ENCODE measurements around the gene PCDHGA1.

The PCDHGA1 gene

DNA sequence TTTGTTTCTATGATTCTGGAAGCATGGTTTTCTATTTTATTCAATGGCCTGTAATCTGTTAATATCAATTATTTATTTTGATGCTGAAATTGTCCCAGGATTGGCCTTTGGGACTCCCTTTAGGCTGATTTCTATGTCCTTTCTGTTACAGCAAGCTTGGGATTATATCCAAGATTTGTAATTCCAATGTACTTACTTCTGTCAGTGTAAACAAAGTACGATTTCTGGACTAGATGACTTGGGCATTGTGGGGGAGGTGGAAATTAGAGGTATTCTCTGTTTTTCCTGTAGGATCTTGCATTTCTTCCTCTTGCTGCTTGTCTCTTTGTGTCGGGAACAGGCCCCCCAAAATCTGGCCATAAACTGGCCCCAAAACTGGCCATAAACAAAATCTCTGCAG, 103.7 kb downstream of the PCDHGA1 start:
- Histone ChIP-seq H4K20me1 (ENCODE audit: insufficient read depth) (no peaks in the 10 kb centered on the region), H3K27me3 (ENCODE audit: insufficient read depth, low read depth) (no peaks in the 10 kb centered on the region), H3K4me2 (no peak overlapping the region), H2AFZ (ENCODE audit: low read depth) (no peak overlapping the region), H3K36me3 (ENCODE audit: insufficient read depth) (no peaks in the 10 kb centered on the region), H3K9ac (no peak overlapping the region), H3K4me1 (ENCODE audit: low read depth, poor library complexity, severe bottlenecking) (no peaks in the 10 kb centered on the region), H3K4me3 (IDR thresholded peaks at IDR 0.05; ENCODE audit: insufficient read depth, low read depth, low read length) (no peak overlapping the region), H3K79me2 (ENCODE audit: insufficient read depth, low read depth) (no peaks in the 10 kb centered on the region), H3K27ac (no peak overlapping the region)
- TF ChIP-seq, protein P1, sequence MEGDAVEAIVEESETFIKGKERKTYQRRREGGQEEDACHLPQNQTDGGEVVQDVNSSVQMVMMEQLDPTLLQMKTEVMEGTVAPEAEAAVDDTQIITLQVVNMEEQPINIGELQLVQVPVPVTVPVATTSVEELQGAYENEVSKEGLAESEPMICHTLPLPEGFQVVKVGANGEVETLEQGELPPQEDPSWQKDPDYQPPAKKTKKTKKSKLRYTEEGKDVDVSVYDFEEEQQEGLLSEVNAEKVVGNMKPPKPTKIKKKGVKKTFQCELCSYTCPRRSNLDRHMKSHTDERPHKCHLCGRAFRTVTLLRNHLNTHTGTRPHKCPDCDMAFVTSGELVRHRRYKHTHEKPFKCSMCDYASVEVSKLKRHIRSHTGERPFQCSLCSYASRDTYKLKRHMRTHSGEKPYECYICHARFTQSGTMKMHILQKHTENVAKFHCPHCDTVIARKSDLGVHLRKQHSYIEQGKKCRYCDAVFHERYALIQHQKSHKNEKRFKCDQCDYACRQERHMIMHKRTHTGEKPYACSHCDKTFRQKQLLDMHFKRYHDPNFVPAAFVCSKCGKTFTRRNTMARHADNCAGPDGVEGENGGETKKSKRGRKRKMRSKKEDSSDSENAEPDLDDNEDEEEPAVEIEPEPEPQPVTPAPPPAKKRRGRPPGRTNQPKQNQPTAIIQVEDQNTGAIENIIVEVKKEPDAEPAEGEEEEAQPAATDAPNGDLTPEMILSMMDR (conservative IDR thresholded peaks at IDR 0.05; ENCODE audit: low read depth, low read length) = no peak

DNA sequence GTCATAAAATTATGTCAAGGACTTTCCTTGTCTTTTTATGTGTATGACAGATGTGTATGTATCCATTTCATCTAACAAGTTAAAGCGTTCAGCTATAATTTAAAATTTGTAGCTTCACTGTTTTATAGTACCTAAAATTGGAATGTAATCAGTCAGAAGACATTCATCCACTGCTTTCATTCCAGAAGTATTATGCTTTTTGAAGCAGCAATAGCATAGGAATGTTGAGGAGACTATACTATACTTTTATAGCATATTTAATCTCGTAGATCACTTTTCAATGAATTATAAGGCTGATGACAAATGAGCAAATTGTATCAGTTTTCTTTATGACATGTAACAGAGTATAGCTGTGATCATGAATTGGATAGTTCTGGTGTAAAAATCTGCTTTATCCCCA, 106.9 kb downstream of the PCDHGA1 start:
- TF ChIP-seq, protein P1 (conservative IDR thresholded peaks at IDR 0.05; ENCODE audit: low read depth, low read length) = no peak
- Histone ChIP-seq H4K20me1 (ENCODE audit: insufficient read depth) (no peaks in the 10 kb centered on the region), H3K4me1 (ENCODE audit: low read depth, poor library complexity, severe bottlenecking) (no peaks in the 10 kb centered on the region), H3K4me2 (no peak overlapping the region), H3K27ac (no peak overlapping the region), H3K27me3 (ENCODE audit: insufficient read depth, low read depth) (no peaks in the 10 kb centered on the region), H3K36me3 (ENCODE audit: insufficient read depth) (no peaks in the 10 kb centered on the region), H3K4me3 (IDR thresholded peaks at IDR 0.05; ENCODE audit: insufficient read depth, low read depth, low read length) (no peak overlapping the region), H3K9ac (no peak overlapping the region), H2AFZ (ENCODE audit: low read depth) (no peak overlapping the region), H3K79me2 (ENCODE audit: insufficient read depth, low read depth) (no peaks in the 10 kb centered on the region)

DNA sequence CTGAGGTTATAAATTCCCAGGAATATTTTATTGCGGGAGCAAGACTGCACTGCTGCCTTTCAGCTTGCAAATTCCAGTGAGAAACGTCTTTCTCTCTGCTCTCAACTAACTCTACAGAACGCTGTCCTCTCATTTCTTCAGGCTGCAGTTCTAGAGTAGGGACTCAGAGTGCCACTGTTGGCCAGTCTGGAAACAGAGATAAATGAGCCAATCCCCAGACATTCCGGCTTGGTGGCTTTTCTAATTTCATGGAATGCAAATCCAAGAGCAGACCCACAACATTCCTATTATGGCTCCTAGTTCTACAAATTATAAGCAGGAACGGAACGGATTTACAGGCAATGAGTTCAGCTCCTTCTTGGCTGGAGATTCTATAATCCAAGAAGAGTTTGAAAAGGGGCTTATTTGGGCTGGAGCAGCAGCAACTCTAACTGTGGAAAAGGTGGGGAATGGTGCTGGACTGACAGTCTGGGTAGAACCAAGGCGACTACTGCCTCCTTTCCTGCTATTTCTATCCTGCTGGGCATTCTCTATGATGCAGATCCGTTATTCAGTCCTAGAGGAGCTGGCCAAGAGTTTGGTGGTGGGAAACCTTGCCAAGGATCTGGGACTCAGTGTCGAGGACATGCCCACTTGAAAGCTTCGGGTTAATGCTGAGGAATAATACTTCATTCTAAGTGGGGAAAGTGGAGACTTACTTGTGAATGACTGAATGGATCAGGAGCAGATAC, 109.3 kb downstream of the PCDHGA1 start:
- H3K36me3 ChIP-seq (ENCODE audit: insufficient read depth) = no peaks in the 10 kb centered on the region
- H3K9ac ChIP-seq = no peak overlapping the region
- H3K4me1 ChIP-seq (ENCODE audit: low read depth, poor library complexity, severe bottlenecking) = no peaks in the 10 kb centered on the region
- no peak overlapping the region for H3K4me2 ChIP-seq
- no peak overlapping the region for H2AFZ ChIP-seq (ENCODE audit: low read depth)
- TF ChIP-seq, protein P1 (conservative IDR thresholded peaks at IDR 0.05; ENCODE audit: low read depth, low read length) = no peak
- no peaks in the 10 kb centered on the region for H3K27me3 ChIP-seq (ENCODE audit: insufficient read depth, low read depth)
- no peak overlapping the region for H3K27ac ChIP-seq
- no peak overlapping the region for H3K4me3 ChIP-seq (IDR thresholded peaks at IDR 0.05; ENCODE audit: insufficient read depth, low read depth, low read length)
- H4K20me1 ChIP-seq (ENCODE audit: insufficient read depth) = no peaks in the 10 kb centered on the region
- H3K79me2 ChIP-seq (ENCODE audit: insufficient read depth, low read depth) = no peaks in the 10 kb centered on the region

DNA sequence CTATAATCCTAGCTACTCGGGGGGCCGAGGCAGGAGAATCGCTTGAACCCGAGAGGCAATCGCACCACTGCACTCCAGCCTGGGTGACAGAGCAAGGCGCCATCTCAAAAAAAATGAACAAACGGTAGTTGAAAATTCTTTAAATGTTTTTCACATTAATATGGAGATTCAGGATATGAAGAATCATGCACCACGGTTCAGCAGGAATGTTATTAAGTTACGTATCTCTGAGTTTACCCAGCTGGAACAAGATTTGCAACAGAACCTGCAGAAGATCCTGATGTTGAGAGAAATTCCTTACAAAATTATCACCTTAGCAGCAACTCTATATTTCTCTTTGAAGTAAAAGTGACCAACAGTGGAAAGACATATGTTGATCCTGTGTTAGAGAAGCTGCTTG, 110.0 kb downstream of the PCDHGA1 start:
- H3K27ac ChIP-seq = no peak overlapping the region
- no peak overlapping the region for H3K9ac ChIP-seq
- H2AFZ ChIP-seq (ENCODE audit: low read depth) = no peak overlapping the region
- TF ChIP-seq, protein P1 (conservative IDR thresholded peaks at IDR 0.05; ENCODE audit: low read depth, low read length) = no peak
- no peaks in the 10 kb centered on the region for H3K79me2 ChIP-seq (ENCODE audit: insufficient read depth, low read depth)
- no peaks in the 10 kb centered on the region for H3K4me1 ChIP-seq (ENCODE audit: low read depth, poor library complexity, severe bottlenecking)
- no peaks in the 10 kb centered on the region for H3K36me3 ChIP-seq (ENCODE audit: insufficient read depth)
- H3K4me2 ChIP-seq = no peak overlapping the region
- no peaks in the 10 kb centered on the region for H3K27me3 ChIP-seq (ENCODE audit: insufficient read depth, low read depth)
- H3K4me3 ChIP-seq (IDR thresholded peaks at IDR 0.05; ENCODE audit: insufficient read depth, low read depth, low read length) = no peak overlapping the region
- H4K20me1 ChIP-seq (ENCODE audit: insufficient read depth) = no peaks in the 10 kb centered on the region

Measured in KMS-11 (cell line).